ENCODE measurements around the gene MYLK.

- TF ChIP-seq POLR2A (IDR thresholded peaks at IDR 0.05) (no peak), CTCF (IDR thresholded peaks at IDR 0.05) (no peak)
These were observed 206.0 kb downstream of the MYLK start for GRCh38 chr3:123678108-123678511.
